DOHH2 (cell line): Measurements from ENCODE around the gene AGR2.

ENCODE experiments used
- H3F3A ChIP-seq: fragments of 200-600 bp; sonication (generic), shearing (Covaris generic); 2 replicates; pipeline ENCODE4 v1.6.0; 2016; ENCODE audit warnings: antibody characterized with exemption, mild to moderate bottlenecking; ENCODE audit not compliant: control insufficient read depth, insufficient read depth
- H3K27ac ChIP-seq: fragments of 200-600 bp; sonication (generic); 2 replicates; pipeline ENCODE4 v1.5.1; 2014; ENCODE audit warnings: low read depth, mild to moderate bottlenecking, low read length, moderate library complexity
- H3K27me3 ChIP-seq: fragments of 200-600 bp; sonication (generic); 2 replicates; pipeline ENCODE4 v1.6.1; 2014; ENCODE audit warnings: mild to moderate bottlenecking, low read length, mixed read lengths; ENCODE audit not compliant: control insufficient read depth
- H3K36me3 ChIP-seq: fragments of 200-600 bp; sonication (generic); 2 replicates; pipeline ENCODE4 v1.6.1; 2014; ENCODE audit warnings: mild to moderate bottlenecking, low read length, moderate library complexity, mixed read lengths; ENCODE audit not compliant: control insufficient read depth
- H3K4me1 ChIP-seq: fragments of 200-600 bp; sonication (generic); 2 replicates; pipeline ENCODE4 v1.6.1; 2014; ENCODE audit warnings: mild to moderate bottlenecking, low read length, mixed read lengths; ENCODE audit not compliant: control insufficient read depth
- H3K4me2 ChIP-seq: fragments of 200-600 bp; sonication (generic); 2 replicates; pipeline ENCODE4 v1.6.0; 2014; ENCODE audit warnings: mild to moderate bottlenecking, low read length, moderate library complexity
- H3K4me3 ChIP-seq: fragments of 200-600 bp; sonication (generic); 2 replicates; pipeline ENCODE4 v1.5.1; 2014; ENCODE audit warnings: mild to moderate bottlenecking, low read length, mixed read lengths
- H3K79me2 ChIP-seq: fragments of 200-600 bp; sonication (generic); 2 replicates; pipeline ENCODE4 v1.6.1; 2014; ENCODE audit warnings: mild to moderate bottlenecking, low read length, mixed read lengths; ENCODE audit not compliant: control insufficient read depth
- H3K9me2 ChIP-seq: fragments of 200-600 bp; sonication (generic); replicated peaks from 2 replicates; pipeline ENCODE4 v1.6.1; 2014; ENCODE audit warnings: mild to moderate bottlenecking, low read length, mixed read lengths; ENCODE audit not compliant: control insufficient read depth
- H3K9me3 ChIP-seq: fragments of 200-600 bp; sonication (generic); 2 replicates; pipeline ENCODE4 v1.6.1; 2014; ENCODE audit warnings: antibody characterized with exemption, low read length, mixed read lengths; ENCODE audit not compliant: control insufficient read depth, insufficient read depth
- H4K20me1 ChIP-seq: fragments of 200-600 bp; sonication (generic); 2 replicates; pipeline ENCODE4 v1.6.0; 2014; ENCODE audit warnings: low read depth, mild to moderate bottlenecking, antibody characterized with exemption, low read length, moderate library complexity; ENCODE audit not compliant: control insufficient read depth, insufficient read depth
- EZH2phosphoT487 ChIP-seq: fragments of 200-600 bp; sonication (generic); IDR thresholded peaks from 2 replicates; pipeline ENCODE4 v1.6.1; 2017; ENCODE audit warnings: borderline replicate concordance, mild to moderate bottlenecking, antibody characterized with exemption, low read length, moderate library complexity, mixed read lengths
- TF ChIP-seq, protein P1 (sequence below): fragments of 200-600 bp; sonication (generic); IDR thresholded peaks from one replicate; pipeline ENCODE4 v1.5.1; 2014; ENCODE audit warnings: antibody characterized with exemption, mild to moderate bottlenecking, low read depth, low read length; ENCODE audit not compliant: poor library complexity, severe bottlenecking

Gene AGR2

DNA sequence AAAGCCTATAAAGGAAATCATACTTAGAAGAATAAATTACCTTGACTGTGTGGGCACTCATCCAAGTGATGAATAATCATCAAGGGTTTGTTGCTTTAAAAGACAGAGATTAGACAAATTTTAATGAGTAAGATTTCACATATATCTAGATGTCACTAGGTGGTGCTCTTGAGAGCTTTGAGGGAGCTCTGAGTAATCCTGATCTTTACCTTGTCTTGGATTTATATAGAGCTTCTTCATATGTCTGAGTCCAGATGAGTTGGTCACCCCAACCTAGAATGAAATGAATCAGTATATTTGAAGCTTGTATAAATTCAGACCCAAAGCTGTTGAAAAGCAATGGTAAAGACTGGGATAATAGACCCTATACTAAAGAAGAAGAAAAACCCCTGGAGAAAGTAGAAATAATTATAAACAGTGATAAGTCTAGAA lies 3.7 kb downstream of the AGR2 start:
- Histone ChIP-seq H3K4me3 (no peak overlapping the region), H3K4me2 (no peak overlapping the region), H3K79me2 (no peaks in the 10 kb centered on the region), H4K20me1 (no peaks in the 10 kb centered on the region), H3K4me1 (no peaks in the 10 kb centered on the region), H3K36me3 (no peaks in the 10 kb centered on the region), H3K9me2 (no peaks in the 10 kb centered on the region), H3K27ac (no peak overlapping the region), H3K27me3 (peaks cover 14% of the 10 kb centered on the region), H3K9me3 (no peaks in the 10 kb centered on the region), H3F3A (no peaks in the 10 kb centered on the region)
- TF ChIP-seq EZH2phosphoT487: no peak
- TF ChIP-seq, protein P1, sequence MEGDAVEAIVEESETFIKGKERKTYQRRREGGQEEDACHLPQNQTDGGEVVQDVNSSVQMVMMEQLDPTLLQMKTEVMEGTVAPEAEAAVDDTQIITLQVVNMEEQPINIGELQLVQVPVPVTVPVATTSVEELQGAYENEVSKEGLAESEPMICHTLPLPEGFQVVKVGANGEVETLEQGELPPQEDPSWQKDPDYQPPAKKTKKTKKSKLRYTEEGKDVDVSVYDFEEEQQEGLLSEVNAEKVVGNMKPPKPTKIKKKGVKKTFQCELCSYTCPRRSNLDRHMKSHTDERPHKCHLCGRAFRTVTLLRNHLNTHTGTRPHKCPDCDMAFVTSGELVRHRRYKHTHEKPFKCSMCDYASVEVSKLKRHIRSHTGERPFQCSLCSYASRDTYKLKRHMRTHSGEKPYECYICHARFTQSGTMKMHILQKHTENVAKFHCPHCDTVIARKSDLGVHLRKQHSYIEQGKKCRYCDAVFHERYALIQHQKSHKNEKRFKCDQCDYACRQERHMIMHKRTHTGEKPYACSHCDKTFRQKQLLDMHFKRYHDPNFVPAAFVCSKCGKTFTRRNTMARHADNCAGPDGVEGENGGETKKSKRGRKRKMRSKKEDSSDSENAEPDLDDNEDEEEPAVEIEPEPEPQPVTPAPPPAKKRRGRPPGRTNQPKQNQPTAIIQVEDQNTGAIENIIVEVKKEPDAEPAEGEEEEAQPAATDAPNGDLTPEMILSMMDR: peak; percentile 72

DNA sequence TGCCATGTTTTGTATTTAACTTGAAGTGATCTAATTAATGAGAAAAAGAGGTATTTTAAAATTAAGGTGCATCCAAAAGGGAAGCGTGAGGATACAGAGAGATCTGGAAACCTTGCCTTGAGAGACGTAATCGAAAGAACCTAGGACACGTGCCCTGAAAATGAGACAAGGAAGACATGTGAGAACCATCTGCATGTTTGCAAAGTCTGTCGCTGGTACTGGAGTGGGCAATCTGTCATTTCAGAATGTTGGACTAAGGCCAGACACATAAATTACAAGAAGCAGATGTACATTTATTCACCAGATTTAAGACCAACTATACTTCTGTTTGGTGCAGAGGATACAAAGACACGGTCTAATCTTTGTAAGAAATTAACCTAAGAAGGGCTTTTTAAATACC lies 9.2 kb downstream of the AGR2 start:
- Histone ChIP-seq H3K4me1 (no peaks in the 10 kb centered on the region), H3K27me3 (peaks cover 24% of the 10 kb centered on the region), H3K79me2 (no peaks in the 10 kb centered on the region), H3F3A (no peaks in the 10 kb centered on the region), H3K9me2 (no peaks in the 10 kb centered on the region), H3K27ac (no peak overlapping the region), H3K4me3 (no peak overlapping the region), H3K36me3 (no peaks in the 10 kb centered on the region), H4K20me1 (no peaks in the 10 kb centered on the region), H3K9me3 (no peaks in the 10 kb centered on the region), H3K4me2 (no peak overlapping the region)
- TF ChIP-seq, protein P1: no peak

DNA sequence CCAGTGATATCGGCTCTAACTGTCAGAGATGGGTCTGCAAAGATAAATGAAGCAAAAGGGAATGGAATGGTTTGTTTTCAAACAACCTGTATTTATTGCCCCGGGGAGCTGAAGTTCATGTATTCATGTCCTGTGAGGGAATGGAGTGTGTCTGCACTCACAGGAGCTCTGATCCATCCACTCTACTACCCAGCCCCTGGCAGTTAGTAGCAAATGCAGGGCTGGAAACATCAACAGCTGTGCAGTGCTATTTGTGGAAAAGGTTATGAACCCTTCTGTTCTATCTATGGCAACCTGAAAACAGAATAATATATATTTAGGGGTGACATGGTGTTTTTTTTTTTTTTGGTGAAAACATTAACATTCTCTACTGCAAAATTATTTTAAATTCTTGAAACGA lies 9.8 kb downstream of the AGR2 start:
- Histone ChIP-seq H3K9me3 (no peaks in the 10 kb centered on the region), H3K4me2 (no peak overlapping the region), H4K20me1 (no peaks in the 10 kb centered on the region), H3K36me3 (no peaks in the 10 kb centered on the region), H3K27ac (no peak overlapping the region), H3K79me2 (no peaks in the 10 kb centered on the region), H3K4me3 (no peak overlapping the region), H3K27me3 (peaks cover 24% of the 10 kb centered on the region), H3K4me1 (no peaks in the 10 kb centered on the region), H3K9me2 (no peaks in the 10 kb centered on the region), H3F3A (no peaks in the 10 kb centered on the region)
- TF ChIP-seq, protein P1: no peak
- TF ChIP-seq EZH2phosphoT487: no peak
